HepG2 (cell line): ENCODE measurements around the gene ACAN. TPM values are rescaled to one million over a fixed set of nuclear protein-coding genes. Genes with fewer than 3 reads are reported as not detected.

Source experiments
- ATAC-seq: fragments of 200-7000 bp; cut with Tn5 transposase; 3 replicates; pipeline ENCODE4 v1.9.1; 2020; ENCODE audit warnings: mild to moderate bottlenecking, moderate library complexity
- BruUV-seq: library from RNA; stranded (reverse); fragments of 400-500 nt; replicated peaks from 2 replicates; lab custom pipeline; 2021; lab: Mats Ljungman, UMichigan
- CTCF ChIA-PET: fragments of 300-600 bp; formaldehyde crosslinking; extraction: SDS; loops from one replicate; lab custom pipeline; 2021; ENCODE audit warnings: low total read pairs, inconsistent platforms, low intra/inter-chr PET ratio; lab: Yijun Ruan, JAX
- POLR2A ChIA-PET: fragments of 350-600 bp; sonication (Branson Sonifier 250); formaldehyde crosslinking; loops from one replicate; lab custom pipeline; 2020; ENCODE audit warnings: antibody characterized with exemption, inconsistent platforms; lab: Yijun Ruan, JAX
- DNase-seq: peaks from one replicate; pipeline ENCODE4 v3.0.0-alpha.2; 2015; ENCODE audit warnings: low spot score
- FAIRE-seq: peaks from 3 replicates; lab custom pipeline; 2011; peaks lifted over from hg19 to GRCh38; lab: Jason Lieb, UNC
- H2AFZ ChIP-seq: one replicate; pipeline ENCODE4 v1.6.1; 2011; ENCODE audit warnings: low read length, inconsistent platforms
- H3K27ac ChIP-seq: fragments of 300-600 bp; 3 replicates; pipeline ENCODE4 v1.8.0; 2011; ENCODE audit warnings: mixed run types, mild to moderate bottlenecking, mixed read lengths, low read length, inconsistent platforms; ENCODE audit not compliant: insufficient read depth; ENCODE audit errors: extremely low read length
- H3K27me3 ChIP-seq, 2 experiments: fragments of 200-600 bp in 1 of 2; 2 replicates in 1 of 2; 3 replicates in 1 of 2; pipeline versions ENCODE4 v1.6.0 to v1.8.0; 2011; ENCODE audit warnings: low read length in 2 of 2, mild to moderate bottlenecking in 2 of 2, moderate library complexity in 2 of 2, inconsistent platforms in 1 of 2; ENCODE audit not compliant: insufficient read depth in 2 of 2, control insufficient read depth in 1 of 2
- H3K36me3 ChIP-seq, 2 experiments: fragments of 200-600 bp in 1 of 2; replicated peaks in 1 of 2; 2 replicates in 1 of 2; 3 replicates in 1 of 2; pipeline versions ENCODE4 v1.5.1 to v1.8.0; 2011; ENCODE audit warnings: low read length in 2 of 2, inconsistent platforms in 1 of 2; ENCODE audit not compliant: insufficient read depth in 2 of 2, control insufficient read depth in 1 of 2
- H3K4me1 ChIP-seq: 2 replicates; pipeline ENCODE4 v1.5.1; 2012; ENCODE audit warnings: low read length, inconsistent platforms; ENCODE audit not compliant: insufficient read depth
- H3K4me2 ChIP-seq: 2 replicates; pipeline ENCODE4 v1.6.0; 2011; ENCODE audit warnings: low read depth, low read length, inconsistent platforms
- H3K4me3 ChIP-seq, 3 experiments: fragments of 200-600 bp in 1 of 3; sonication (generic), shearing (Covaris generic) in 1 of 3; replicated peaks in 1 of 3; 2 replicates each; pipeline ENCODE4 v1.5.1; 2011 to 2016; ENCODE audit warnings: low read length in 3 of 3, inconsistent platforms in 2 of 3, low read depth in 2 of 3, mild to moderate bottlenecking in 2 of 3, control low read depth in 1 of 3, mixed read lengths in 1 of 3; ENCODE audit not compliant: insufficient read depth in 1 of 3
- H3K79me2 ChIP-seq: one replicate; pipeline ENCODE4 v1.6.1; 2011; ENCODE audit warnings: low read length, inconsistent platforms; ENCODE audit not compliant: insufficient read depth
- H3K9ac ChIP-seq: 2 replicates; pipeline ENCODE4 v1.6.0; 2011; ENCODE audit warnings: mild to moderate bottlenecking, low read depth, low read length, inconsistent platforms; ENCODE audit not compliant: insufficient read depth
- H3K9me3 ChIP-seq: 2 replicates; pipeline ENCODE4 v1.5.1; 2012; ENCODE audit warnings: mild to moderate bottlenecking, low read length
- H4K20me1 ChIP-seq: 2 replicates; pipeline ENCODE4 v1.6.0; 2011; ENCODE audit warnings: inconsistent platforms, mild to moderate bottlenecking, low read length, moderate library complexity; ENCODE audit not compliant: insufficient read depth
- ARNT ChIP-seq: fragments of 450-650 bp; IDR thresholded peaks from 2 replicates; pipeline ENCODE4 v1.6.1; 2017
- HDAC2 ChIP-seq: sonication (generic); formaldehyde crosslinking; IDR thresholded peaks from 2 replicates; pipeline ENCODE4 v1.4.0; 2020; ENCODE audit warnings: missing genetic modification reagents
- HOXA9 ChIP-seq: sonication (generic); formaldehyde crosslinking; IDR thresholded peaks from 2 replicates; pipeline ENCODE4 v1.8.1; 2022; ENCODE audit warnings: missing genetic modification reagents, mild to moderate bottlenecking, moderate library complexity, borderline replicate concordance
- IRF2 ChIP-seq: IDR thresholded peaks from 2 replicates; pipeline ENCODE4 v1.6.1; 2018; ENCODE audit warnings: missing genetic modification reagents, missing compliant biosample characterization
- KDM6A ChIP-seq: IDR thresholded peaks from 2 replicates; pipeline ENCODE4 v1.6.1; 2016; ENCODE audit warnings: low read depth
- MAZ ChIP-seq, 2 experiments: sonication (generic) in 1 of 2; formaldehyde crosslinking in 1 of 2; IDR thresholded peaks; 2 replicates each; pipeline versions ENCODE4 v1.5.0 to v1.6.1; 2012 to 2020; ENCODE audit warnings: low read depth in 2 of 2, mild to moderate bottlenecking in 2 of 2, borderline replicate concordance in 1 of 2, improper control_type of control experiment in 1 of 2, low read length in 1 of 2, missing genetic modification reagents in 1 of 2, moderate library complexity in 1 of 2
- MBNL3 ChIP-seq: fragments of 250-450 bp; sonication (Bioruptor Pico); conservative IDR thresholded peaks from 2 replicates; pipeline ENCODE4 v1.8.0; 2022; ENCODE audit warnings: mild to moderate bottlenecking, inconsistent platforms
- SMAD1 ChIP-seq: sonication (generic); formaldehyde crosslinking; IDR thresholded peaks from 2 replicates; pipeline ENCODE4 v1.4.0; 2020; ENCODE audit warnings: missing genetic modification reagents, low read depth, mild to moderate bottlenecking, borderline replicate concordance
- SRSF9 ChIP-seq: fragments of 200-400 bp; formaldehyde crosslinking; IDR thresholded peaks from 2 replicates; pipeline ENCODE4 v1.6.1; 2018; ENCODE audit warnings: borderline replicate concordance, mild to moderate bottlenecking, low read depth, low read length; ENCODE audit not compliant: insufficient read depth, poor library complexity, severe bottlenecking
- ZNF124 ChIP-seq: sonication (generic); formaldehyde crosslinking; IDR thresholded peaks from 2 replicates; pipeline ENCODE4 v1.4.0; 2020; ENCODE audit warnings: missing genetic modification reagents
- ZNF3 ChIP-seq: IDR thresholded peaks from 2 replicates; pipeline ENCODE4 v1.7.0; 2017; ENCODE audit warnings: inconsistent platforms
- ZNF674 ChIP-seq: sonication (generic); formaldehyde crosslinking; IDR thresholded peaks from 2 replicates; pipeline ENCODE4 v1.5.0; 2020; ENCODE audit warnings: low read depth, mild to moderate bottlenecking, missing genetic modification reagents
- WGBS: methylation state at CpG from one replicate; pipeline ENCODE4 v1.1.6; 2017; ENCODE audit warnings: low lambda C conversion rate; 5-methylcytosine and 5-hydroxymethylcytosine counted together
- in situ Hi-C: cut with HindIII; loops from 2 replicates; pipeline ENCODE4 v1.10.0; 2017; ENCODE audit warnings: low pct_unique_long_range_greater_than_20kb; ENCODE audit not compliant: extremely low pct_ligation_motif_present
- intact Hi-C: fragments of 100-400 bp; cut with micrococcal nuclease; formaldehyde crosslinking; loops from one replicate; pipeline ENCODE4 v1.10.0; 2022; ENCODE audit not compliant: unreplicated experiment
- polyA plus RNA-seq, 8 experiments: library from polyadenylated mRNA; depleted of rRNA in 3 of 8; stranded (reverse) in 7 of 8; unstranded in 1 of 8; fragments of >200 nt; fragmentation: Illumina TruSeq in 4 of 8; extraction: Trizol in 4 of 8; gene quantifications; 2 replicates each; pipeline versions ENCODE4 v1.2.1 to v1.2.3, GENCODE V29; 2011 to 2016; ENCODE audit warnings: low read depth in 4 of 8, missing spikeins in 1 of 8, mixed read lengths in 1 of 8; ENCODE audit not compliant: insufficient read depth in 1 of 8
- total RNA-seq, 5 experiments: library from RNA; depleted of rRNA; stranded (reverse); fragments of >200 nt; fragmentation: Illumina TruSeq; extraction: Trizol; gene quantifications; 2 replicates each; pipeline ENCODE4 v1.2.3, GENCODE V29; 2016; ENCODE audit warnings: low read depth in 1 of 5
- TF ChIP-seq, protein P1 (sequence below): sonication (generic); formaldehyde crosslinking; IDR thresholded peaks from 2 replicates; pipeline ENCODE4 v1.4.0; 2020; ENCODE audit warnings: missing genetic modification reagents
- TF ChIP-seq, protein P2 (sequence below): sonication (generic); formaldehyde crosslinking; IDR thresholded peaks from 2 replicates; pipeline ENCODE4 v1.5.0; 2020; ENCODE audit warnings: mild to moderate bottlenecking, missing genetic modification reagents
- TF ChIP-seq, protein P3 (sequence below): sonication (generic); formaldehyde crosslinking; IDR thresholded peaks from 2 replicates; pipeline ENCODE4 v1.4.0; 2020; ENCODE audit warnings: low read depth, mild to moderate bottlenecking, missing genetic modification reagents

ACAN gene
- total and polyA plus RNA-seq, 2 of the 13 experiments (the other 11 are each of a cell fraction or from before 2014, with no cell fraction given) = not detected

DNA sequence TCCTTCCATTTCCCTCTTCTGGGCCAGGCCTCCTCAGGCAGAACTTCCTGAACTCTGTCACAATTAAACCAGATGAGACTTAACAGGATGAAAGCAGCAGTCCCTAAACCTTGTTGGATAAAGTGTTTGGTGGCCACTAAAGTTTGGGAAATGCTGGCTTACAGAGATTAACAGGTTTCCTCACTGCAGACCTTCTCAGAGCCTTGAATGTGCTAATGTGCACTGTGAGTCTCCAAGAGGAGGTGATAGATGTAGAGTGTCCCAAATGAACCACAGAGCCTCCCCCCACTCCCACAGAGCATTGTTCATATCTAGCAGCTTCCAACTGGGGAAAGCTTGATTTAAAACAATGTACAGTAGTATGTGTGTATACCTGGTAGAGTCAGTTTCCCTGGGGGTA, 49.2 kb downstream of the ACAN start (continued):
- TF ChIP-seq, protein P1, sequence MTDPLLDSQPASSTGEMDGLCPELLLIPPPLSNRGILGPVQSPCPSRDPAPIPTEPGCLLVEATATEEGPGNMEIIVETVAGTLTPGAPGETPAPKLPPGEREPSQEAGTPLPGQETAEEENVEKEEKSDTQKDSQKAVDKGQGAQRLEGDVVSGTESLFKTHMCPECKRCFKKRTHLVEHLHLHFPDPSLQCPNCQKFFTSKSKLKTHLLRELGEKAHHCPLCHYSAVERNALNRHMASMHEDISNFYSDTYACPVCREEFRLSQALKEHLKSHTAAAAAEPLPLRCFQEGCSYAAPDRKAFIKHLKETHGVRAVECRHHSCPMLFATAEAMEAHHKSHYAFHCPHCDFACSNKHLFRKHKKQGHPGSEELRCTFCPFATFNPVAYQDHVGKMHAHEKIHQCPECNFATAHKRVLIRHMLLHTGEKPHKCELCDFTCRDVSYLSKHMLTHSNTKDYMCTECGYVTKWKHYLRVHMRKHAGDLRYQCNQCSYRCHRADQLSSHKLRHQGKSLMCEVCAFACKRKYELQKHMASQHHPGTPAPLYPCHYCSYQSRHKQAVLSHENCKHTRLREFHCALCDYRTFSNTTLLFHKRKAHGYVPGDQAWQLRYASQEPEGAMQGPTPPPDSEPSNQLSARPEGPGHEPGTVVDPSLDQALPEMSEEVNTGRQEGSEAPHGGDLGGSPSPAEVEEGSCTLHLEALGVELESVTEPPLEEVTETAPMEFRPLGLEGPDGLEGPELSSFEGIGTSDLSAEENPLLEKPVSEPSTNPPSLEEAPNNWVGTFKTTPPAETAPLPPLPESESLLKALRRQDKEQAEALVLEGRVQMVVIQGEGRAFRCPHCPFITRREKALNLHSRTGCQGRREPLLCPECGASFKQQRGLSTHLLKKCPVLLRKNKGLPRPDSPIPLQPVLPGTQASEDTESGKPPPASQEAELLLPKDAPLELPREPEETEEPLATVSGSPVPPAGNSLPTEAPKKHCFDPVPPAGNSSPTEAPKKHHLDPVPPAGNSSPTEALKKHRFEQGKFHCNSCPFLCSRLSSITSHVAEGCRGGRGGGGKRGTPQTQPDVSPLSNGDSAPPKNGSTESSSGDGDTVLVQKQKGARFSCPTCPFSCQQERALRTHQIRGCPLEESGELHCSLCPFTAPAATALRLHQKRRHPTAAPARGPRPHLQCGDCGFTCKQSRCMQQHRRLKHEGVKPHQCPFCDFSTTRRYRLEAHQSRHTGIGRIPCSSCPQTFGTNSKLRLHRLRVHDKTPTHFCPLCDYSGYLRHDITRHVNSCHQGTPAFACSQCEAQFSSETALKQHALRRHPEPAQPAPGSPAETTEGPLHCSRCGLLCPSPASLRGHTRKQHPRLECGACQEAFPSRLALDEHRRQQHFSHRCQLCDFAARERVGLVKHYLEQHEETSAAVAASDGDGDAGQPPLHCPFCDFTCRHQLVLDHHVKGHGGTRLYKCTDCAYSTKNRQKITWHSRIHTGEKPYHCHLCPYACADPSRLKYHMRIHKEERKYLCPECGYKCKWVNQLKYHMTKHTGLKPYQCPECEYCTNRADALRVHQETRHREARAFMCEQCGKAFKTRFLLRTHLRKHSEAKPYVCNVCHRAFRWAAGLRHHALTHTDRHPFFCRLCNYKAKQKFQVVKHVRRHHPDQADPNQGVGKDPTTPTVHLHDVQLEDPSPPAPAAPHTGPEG = no peak
- TF ChIP-seq HOXA9 (CRISPR knock-in tag) = no peak
- TF ChIP-seq, protein P2, sequence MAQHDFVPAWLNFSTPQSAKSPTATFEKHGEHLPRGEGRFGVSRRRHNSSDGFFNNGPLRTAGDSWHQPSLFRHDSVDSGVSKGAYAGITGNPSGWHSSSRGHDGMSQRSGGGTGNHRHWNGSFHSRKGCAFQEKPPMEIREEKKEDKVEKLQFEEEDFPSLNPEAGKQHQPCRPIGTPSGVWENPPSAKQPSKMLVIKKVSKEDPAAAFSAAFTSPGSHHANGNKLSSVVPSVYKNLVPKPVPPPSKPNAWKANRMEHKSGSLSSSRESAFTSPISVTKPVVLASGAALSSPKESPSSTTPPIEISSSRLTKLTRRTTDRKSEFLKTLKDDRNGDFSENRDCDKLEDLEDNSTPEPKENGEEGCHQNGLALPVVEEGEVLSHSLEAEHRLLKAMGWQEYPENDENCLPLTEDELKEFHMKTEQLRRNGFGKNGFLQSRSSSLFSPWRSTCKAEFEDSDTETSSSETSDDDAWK (CRISPR knock-in tag) = no peak

DNA sequence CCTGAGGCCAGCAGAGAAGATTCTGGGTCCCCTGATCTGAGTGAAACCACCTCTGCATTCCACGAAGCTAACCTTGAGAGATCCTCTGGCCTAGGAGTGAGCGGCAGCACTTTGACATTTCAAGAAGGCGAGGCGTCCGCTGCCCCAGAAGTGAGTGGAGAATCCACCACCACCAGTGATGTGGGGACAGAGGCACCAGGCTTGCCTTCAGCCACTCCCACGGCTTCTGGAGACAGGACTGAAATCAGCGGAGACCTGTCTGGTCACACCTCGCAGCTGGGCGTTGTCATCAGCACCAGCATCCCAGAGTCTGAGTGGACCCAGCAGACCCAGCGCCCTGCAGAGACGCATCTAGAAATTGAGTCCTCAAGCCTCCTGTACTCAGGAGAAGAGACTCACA, 55.7 kb downstream of the ACAN start:
- Histone ChIP-seq H3K27me3 (peaks cover 5 to 36% of the 10 kb centered on the region in 2 experiments; a peak in 4 of 5 replicates), H3K9ac (no peak overlapping the region), H3K36me3 (no peaks in the 10 kb centered on the region), H2AFZ (no peak overlapping the region), H3K9me3 (no peaks in the 10 kb centered on the region), H4K20me1 (no peaks in the 10 kb centered on the region), H3K4me1 (peaks cover 5% of the 10 kb centered on the region), H3K27ac (no peak overlapping the region), H3K79me2 (no peaks in the 10 kb centered on the region), H3K4me3 (no peak overlapping the region), H3K4me2 (no peak overlapping the region)
- TF ChIP-seq IRF2 (CRISPR knock-in tag) (no peak), MAZ (IDR thresholded peaks at IDR 0.05; ENCODE audit: borderline replicate concordance, low read depth, low read length) (no peak), MAZ (CRISPR knock-in tag; IDR thresholded peaks at IDR 0.05; ENCODE audit: low read depth) (no peak), SRSF9 (no peak), ZNF674 (CRISPR knock-in tag) (no peak), MBNL3 (CRISPR knock-in tag) (no peak), KDM6A (no peak), ARNT (no peak), SMAD1 (CRISPR knock-in tag) (no peak), ZNF3 (CRISPR knock-in tag) (no peak), ZNF124 (CRISPR knock-in tag) (no peak), HDAC2 (CRISPR knock-in tag) (no peak)
- TF ChIP-seq, protein P3, sequence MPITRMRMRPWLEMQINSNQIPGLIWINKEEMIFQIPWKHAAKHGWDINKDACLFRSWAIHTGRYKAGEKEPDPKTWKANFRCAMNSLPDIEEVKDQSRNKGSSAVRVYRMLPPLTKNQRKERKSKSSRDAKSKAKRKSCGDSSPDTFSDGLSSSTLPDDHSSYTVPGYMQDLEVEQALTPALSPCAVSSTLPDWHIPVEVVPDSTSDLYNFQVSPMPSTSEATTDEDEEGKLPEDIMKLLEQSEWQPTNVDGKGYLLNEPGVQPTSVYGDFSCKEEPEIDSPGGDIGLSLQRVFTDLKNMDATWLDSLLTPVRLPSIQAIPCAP = no peak
- ChIA-PET POLR2A (no interaction called here), CTCF (no interaction called here)
- no TSS peak for BruUV-seq
- FAIRE-seq (no peak), ATAC-seq (no peak), DNase-seq (no peak)
- 10% methylated on average over 2 of the region's 11 CpGs for WGBS
- in situ Hi-C loops (no loop called here), intact Hi-C loops (no loop called here)
